ENCODE measurements around the gene MED12L. TPM values are rescaled to one million over a fixed set of nuclear protein-coding genes. Genes with fewer than 3 reads are reported as not detected.
"Not testable (repeated sequence)": the region's sequence is repeated elsewhere in the genome, so short reads cannot be mapped to it uniquely, and the experiment has no call there.

The MED12L gene
- total RNA-seq, 1 experiment from 2014 or later = 6.4 TPM

- intact Hi-C loops (cut with micrococcal nuclease) = no loop called here
- H3K9me3 ChIP-seq (ENCODE audit: control insufficient read depth in 1 of 2, insufficient read depth in 1 of 2, low read depth in 1 of 2, low read length in 2 of 2) = no peaks in the 10 kb centered on the region
- TF ChIP-seq SIN3A (IDR thresholded peaks at IDR 0.05; ENCODE audit: low read depth) (no peak), RAD21 (IDR thresholded peaks at IDR 0.05; ENCODE audit: low read depth) (peak; percentile 55), CTCF (IDR thresholded peaks at IDR 0.05 in 2 of 3, conservative IDR thresholded peaks at IDR 0.05 in 1 of 3; ENCODE audit: borderline replicate concordance in 1 of 3, insufficient read depth in 1 of 3, low read depth in 2 of 3, low read length in 2 of 3) (peak; percentile 27 to 45 (median 41); a peak in 4 of 6 replicates)
- H3K9me2 ChIP-seq (ENCODE audit: insufficient read depth) = no peaks in the 10 kb centered on the region
- BruUV-seq (replicated peaks) = no TSS peak
- H3K9ac ChIP-seq (ENCODE audit: low read length) = no peak overlapping the region
- CTCF ChIA-PET = interaction anchor here (0.6 to 2.7 kb wide), 4 partner anchors 15 to 140 kb away, joined by 3 to 8 read pairs (median 3); no protein-coding TSS in a partner anchor
- RAD21 ChIA-PET (ENCODE audit: low non-redundant PET in 1 of 2, low total read pairs in 2 of 2, uncharacterized antibody in 2 of 2, unreplicated experiment in 2 of 2) = no interaction called here
- no peak overlapping the region for H3K4me3 ChIP-seq (replicated peaks in 1 of 2; ENCODE audit: low read depth in 1 of 2, low read length in 2 of 2)
- DNase-seq (ENCODE audit: low read depth, low spot score) = peak; percentile 13
- no peaks in the 10 kb centered on the region for H3K4me1 ChIP-seq (ENCODE audit: control insufficient read depth in 1 of 2, insufficient read depth in 2 of 2, low read length in 2 of 2)
- no peak overlapping the region for H3K27ac ChIP-seq (ENCODE audit: low read depth, low read length)
- H3K79me2 ChIP-seq (ENCODE audit: insufficient read depth, low read length) = no peaks in the 10 kb centered on the region
- H2AFZ ChIP-seq (ENCODE audit: low read depth, low read length, poor library complexity, severe bottlenecking) = no peak overlapping the region
- no peaks in the 10 kb centered on the region for H4K20me1 ChIP-seq (ENCODE audit: insufficient read depth)
- no peak overlapping the region for H3K4me2 ChIP-seq (ENCODE audit: low read length)
- POLR2A ChIA-PET = no interaction called here
- ATAC-seq = peak; percentile 75
- H3K27me3 ChIP-seq (ENCODE audit: insufficient read depth, low read length) = no peaks in the 10 kb centered on the region
- H3K36me3 ChIP-seq (ENCODE audit: control insufficient read depth in 1 of 2, insufficient read depth in 2 of 2, low read length in 2 of 2) = no peaks in the 10 kb centered on the region
These were observed 18.3 kb upstream of the MED12L start for GRCh38 chr3:151067158-151067557.

- H2AFZ ChIP-seq (ENCODE audit: low read depth, low read length, poor library complexity, severe bottlenecking); H3K4me3 ChIP-seq (replicated peaks in 1 of 2; ENCODE audit: low read depth in 1 of 2, low read length in 2 of 2); BruUV-seq (replicated peaks); H3K27me3 ChIP-seq (ENCODE audit: insufficient read depth, low read length); H3K4me2 ChIP-seq (ENCODE audit: low read length); ATAC-seq; H3K79me2 ChIP-seq (ENCODE audit: insufficient read depth, low read length); H3K27ac ChIP-seq (ENCODE audit: low read depth, low read length); intact Hi-C loops (cut with micrococcal nuclease); RAD21 ChIA-PET (ENCODE audit: low non-redundant PET in 1 of 2, low total read pairs in 2 of 2, uncharacterized antibody in 2 of 2, unreplicated experiment in 2 of 2); CTCF ChIA-PET; H3K9ac ChIP-seq (ENCODE audit: low read length); H3K9me3 ChIP-seq (ENCODE audit: control insufficient read depth in 1 of 2, insufficient read depth in 1 of 2, low read depth in 1 of 2, low read length in 2 of 2); DNase-seq (ENCODE audit: low read depth, low spot score); H3K36me3 ChIP-seq (ENCODE audit: control insufficient read depth in 1 of 2, insufficient read depth in 2 of 2, low read length in 2 of 2); H4K20me1 ChIP-seq (ENCODE audit: insufficient read depth); H3K4me1 ChIP-seq (ENCODE audit: control insufficient read depth in 1 of 2, insufficient read depth in 2 of 2, low read length in 2 of 2); H3K9me2 ChIP-seq (ENCODE audit: insufficient read depth); POLR2A ChIA-PET: not testable (repeated sequence)
These were observed 12.6 kb upstream of the MED12L start for GRCh38 chr3:151072842-151073241.
